B cell (primary cell): ENCODE results near the gene ETV1. TPM values are rescaled to one million over a fixed set of nuclear protein-coding genes. Genes with fewer than 3 reads are reported as not detected.
"Not testable (repeated sequence)": the region's sequence is repeated elsewhere in the genome, so short reads cannot be mapped to it uniquely, and the experiment has no call there.

ENCODE experiments used
- ATAC-seq: fragments of 200-7000 bp; cut with Tn5 transposase; one replicate; pipeline ENCODE4 v1.10.0; 2021; ENCODE audit warnings: low read depth, mild to moderate bottlenecking, moderate number of reproducible peaks, moderate library complexity
- CTCF ChIA-PET: fragments of 350-600 bp; sonication (Branson Sonifier 250); formaldehyde crosslinking; loops from one replicate; lab custom pipeline; 2021; ENCODE audit warnings: antibody characterized with exemption, inconsistent platforms; lab: Charles Lee
- POLR2A ChIA-PET: fragments of 350-600 bp; sonication (Branson Sonifier 250); formaldehyde crosslinking; loops from one replicate; lab custom pipeline; 2021; ENCODE audit warnings: antibody characterized with exemption; lab: Charles Lee
- DNase-seq: peaks from one replicate; pipeline ENCODE4 v3.0.0; 2013
- H2AFZ ChIP-seq: 2 replicates; pipeline ENCODE4 v1.6.1; 2012; ENCODE audit warnings: mild to moderate bottlenecking, low read depth, low read length; ENCODE audit not compliant: insufficient read depth, poor library complexity, severe bottlenecking
- H3K27ac ChIP-seq, 2 donors: 1 replicate in 1 of 2; 2 replicates in 1 of 2; pipeline ENCODE4 v1.5.1; 2012 to 2013; ENCODE audit warnings: low read length in 2 of 2, mild to moderate bottlenecking in 2 of 2, moderate library complexity in 1 of 2
- H3K27me3 ChIP-seq, 4 experiments: fragments of 200-600 bp in 1 of 4; sonication (generic) in 1 of 4; replicated peaks in 1 of 4; 1 replicate in 2 of 4; 2 replicates in 2 of 4; pipeline versions ENCODE4 v1.6.1 to v1.7.0; 2013 to 2016; ENCODE audit warnings: low read length in 3 of 4, mild to moderate bottlenecking in 2 of 4, mixed read lengths in 1 of 4, moderate library complexity in 1 of 4; ENCODE audit not compliant: insufficient read depth in 4 of 4, control insufficient read depth in 3 of 4; ENCODE audit errors: control extremely low read depth in 1 of 4
- H3K36me3 ChIP-seq, 2 experiments: replicated peaks in 1 of 2; 1 replicate in 1 of 2; 2 replicates in 1 of 2; pipeline versions ENCODE4 v1.6.1 to v1.7.1; 2013; ENCODE audit warnings: low read length in 1 of 2; ENCODE audit not compliant: insufficient read depth in 2 of 2, control insufficient read depth in 1 of 2; ENCODE audit errors: control extremely low read depth in 1 of 2, extremely low read depth in 1 of 2
- H3K4me1 ChIP-seq, 2 donors: fragments of 200-600 bp in 1 of 2; sonication (generic) in 1 of 2; 1 replicate in 1 of 2; 2 replicates in 1 of 2; pipeline versions ENCODE4 v1.5.1 to v1.6.1; 2013 to 2017; ENCODE audit warnings: low read length in 2 of 2; ENCODE audit not compliant: control insufficient read depth in 2 of 2, insufficient read depth in 2 of 2
- H3K4me2 ChIP-seq: replicated peaks from 2 replicates; pipeline ENCODE3; 2012; ENCODE audit warnings: mild to moderate bottlenecking, low read depth, low read length; ENCODE audit not compliant: poor library complexity, severe bottlenecking
- H3K4me3 ChIP-seq, 5 experiments: fragments of 200-600 bp in 1 of 5; sonication (generic) in 1 of 5; 1 replicate in 3 of 5; 2 replicates in 2 of 5; pipeline versions ENCODE4 v1.5.1 to v1.7.0; 2011 to 2016; ENCODE audit warnings: low read length in 4 of 5, mild to moderate bottlenecking in 4 of 5, low read depth in 2 of 5, control low read depth in 1 of 5, moderate library complexity in 1 of 5; ENCODE audit not compliant: insufficient read depth in 1 of 5; ENCODE audit errors: control extremely low read depth in 1 of 5, extremely low read depth in 1 of 5
- H3K79me2 ChIP-seq: fragments of 200-600 bp; sonication (generic); one replicate; pipeline ENCODE4 v1.6.0; 2016; ENCODE audit warnings: low read length; ENCODE audit not compliant: control insufficient read depth, insufficient read depth
- H3K9ac ChIP-seq: fragments of 200-600 bp; sonication (generic); 2 replicates; pipeline ENCODE4 v1.6.1; 2017; ENCODE audit warnings: mild to moderate bottlenecking, low read length, moderate library complexity
- H3K9me3 ChIP-seq, 3 donors: one replicate each; pipeline versions ENCODE4 v1.6.1 to v1.7.1; 2013; ENCODE audit warnings: low read length in 2 of 3; ENCODE audit not compliant: control insufficient read depth in 2 of 3, insufficient read depth in 1 of 3; ENCODE audit errors: control extremely low read depth in 1 of 3
- H4K20me1 ChIP-seq: 2 replicates; pipeline ENCODE4 v1.6.0; 2012; ENCODE audit warnings: mild to moderate bottlenecking, low read length; ENCODE audit not compliant: insufficient read depth, control insufficient read depth, poor library complexity, severe bottlenecking
- H3K27ac Mint-ChIP-seq: one replicate; pipeline ENCODE4 v1.8.0; 2021; ENCODE audit warnings: mixed read lengths
- H3K27me3 Mint-ChIP-seq: one replicate; pipeline ENCODE4 v1.8.0; 2021; ENCODE audit warnings: mixed read lengths
- H3K4me1 Mint-ChIP-seq: one replicate; pipeline ENCODE4 v1.8.0; 2021; ENCODE audit warnings: mixed read lengths
- H3K4me3 Mint-ChIP-seq: one replicate; pipeline ENCODE4 v1.8.0; 2021; ENCODE audit warnings: mixed read lengths
- H3K9me3 Mint-ChIP-seq: one replicate; pipeline ENCODE4 v1.8.0; 2022; ENCODE audit warnings: mixed read lengths; ENCODE audit not compliant: insufficient read depth
- EZH2 ChIP-seq: IDR thresholded peaks from 2 replicates; pipeline ENCODE4 v1.6.1; 2012; ENCODE audit warnings: borderline replicate concordance, low read depth, mild to moderate bottlenecking, moderate library complexity, low read length; ENCODE audit not compliant: insufficient read depth, poor library complexity, severe bottlenecking
- WGBS: methylation state at CpG from one replicate; pipeline ENCODE4 v1.1.5; 2013; ENCODE audit warnings: missing lambda C conversion rate; ENCODE audit not compliant: insufficient coverage; 5-methylcytosine and 5-hydroxymethylcytosine counted together
- intact Hi-C: fragments of 100-400 bp; cut with micrococcal nuclease; formaldehyde crosslinking; loops from one replicate; pipeline ENCODE4 v1.10.0; 2022
- polyA plus RNA-seq: library from polyadenylated mRNA; depleted of rRNA; stranded (reverse); fragments of >200 nt; gene quantifications from 2 replicates; pipeline ENCODE4 v1.2.3, GENCODE V29; 2012
- total RNA-seq, 2 donors: library from RNA; stranded (reverse); fragments of 120-200 nt in 1 of 2; gene quantifications; 1 replicate in 1 of 2; 2 replicates in 1 of 2; pipeline versions ENCODE4 v1.2.3 to v1.2.4, GENCODE V29; 2013 to 2022
- TF ChIP-seq, protein P1 (sequence below): fragments of 200-600 bp; IDR thresholded peaks from one replicate; pipeline ENCODE4 v1.8.0; 2022; ENCODE audit warnings: antibody characterized with exemption, mild to moderate bottlenecking

Gene ETV1
- total and polyA plus RNA-seq, 2 donors (not counting 1 experiment from before 2014, with no cell fraction given): not detected

- H3K4me3 Mint-ChIP-seq, H3K4me3 ChIP-seq, H2AFZ ChIP-seq, intact Hi-C loops, H3K4me2 ChIP-seq, H3K9me3 ChIP-seq, H3K9ac ChIP-seq, H3K27me3 ChIP-seq, H4K20me1 ChIP-seq, H3K79me2 ChIP-seq, H3K9me3 Mint-ChIP-seq, H3K4me1 ChIP-seq, H3K27me3 Mint-ChIP-seq, DNase-seq, CTCF ChIA-PET, ATAC-seq, H3K27ac Mint-ChIP-seq, H3K27ac ChIP-seq, H3K4me1 Mint-ChIP-seq, H3K36me3 ChIP-seq: not testable (repeated sequence)
- POLR2A ChIA-PET: interaction anchor here (0.7 kb wide), 1 partner anchor 119 kb away, joined by 3 read pairs; no protein-coding TSS in a partner anchor
- no CpG with 5 or more reads among the region's 7 CpGs for WGBS
Observed at GRCh38 chr7:13917103-13917502, 72.4 kb downstream of the ETV1 start.

DNA sequence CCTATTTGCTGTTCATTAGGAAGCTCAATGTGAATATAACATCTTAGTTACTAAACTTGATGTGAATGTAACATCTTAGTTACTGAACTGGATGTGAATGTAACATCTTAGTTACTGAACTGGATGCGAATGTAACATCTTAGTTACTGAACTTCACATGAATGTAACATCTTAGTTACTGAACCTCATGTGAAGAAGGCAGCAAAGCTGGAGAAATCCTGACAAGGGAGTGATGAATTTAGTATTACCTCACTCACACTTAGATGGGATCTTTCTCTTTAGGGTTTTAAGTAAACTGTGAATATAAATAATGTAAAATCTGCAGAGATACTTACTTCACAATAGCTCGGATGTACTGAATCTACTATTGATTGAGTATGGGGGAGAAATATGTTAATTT, 73.6 kb downstream of the ETV1 start:
- CTCF ChIA-PET: no interaction called here
- Mint-ChIP-seq H3K9me3 (no peaks in the 10 kb centered on the region), H3K4me1 (no peaks in the 10 kb centered on the region), H3K27ac (no peak overlapping the region), H3K4me3 (no peak overlapping the region), H3K27me3 (no peaks in the 10 kb centered on the region)
- DNase-seq (no peak), ATAC-seq (no peak)
- Histone ChIP-seq H2AFZ (no peak overlapping the region), H3K27me3 (no peaks in the 10 kb centered on the region), H3K4me3 (no peak overlapping the region), H3K9ac (no peak overlapping the region), H3K4me2 (no peak overlapping the region), H4K20me1 (no peaks in the 10 kb centered on the region), H3K9me3 (no peaks in the 10 kb centered on the region), H3K79me2 (no peaks in the 10 kb centered on the region), H3K36me3 (no peaks in the 10 kb centered on the region), H3K4me1 (no peaks in the 10 kb centered on the region), H3K27ac (no peak overlapping the region)
- intact Hi-C loops: no loop called here
- no CpG with 5 or more reads among the region's 2 CpGs for WGBS
- TF ChIP-seq, protein P1, sequence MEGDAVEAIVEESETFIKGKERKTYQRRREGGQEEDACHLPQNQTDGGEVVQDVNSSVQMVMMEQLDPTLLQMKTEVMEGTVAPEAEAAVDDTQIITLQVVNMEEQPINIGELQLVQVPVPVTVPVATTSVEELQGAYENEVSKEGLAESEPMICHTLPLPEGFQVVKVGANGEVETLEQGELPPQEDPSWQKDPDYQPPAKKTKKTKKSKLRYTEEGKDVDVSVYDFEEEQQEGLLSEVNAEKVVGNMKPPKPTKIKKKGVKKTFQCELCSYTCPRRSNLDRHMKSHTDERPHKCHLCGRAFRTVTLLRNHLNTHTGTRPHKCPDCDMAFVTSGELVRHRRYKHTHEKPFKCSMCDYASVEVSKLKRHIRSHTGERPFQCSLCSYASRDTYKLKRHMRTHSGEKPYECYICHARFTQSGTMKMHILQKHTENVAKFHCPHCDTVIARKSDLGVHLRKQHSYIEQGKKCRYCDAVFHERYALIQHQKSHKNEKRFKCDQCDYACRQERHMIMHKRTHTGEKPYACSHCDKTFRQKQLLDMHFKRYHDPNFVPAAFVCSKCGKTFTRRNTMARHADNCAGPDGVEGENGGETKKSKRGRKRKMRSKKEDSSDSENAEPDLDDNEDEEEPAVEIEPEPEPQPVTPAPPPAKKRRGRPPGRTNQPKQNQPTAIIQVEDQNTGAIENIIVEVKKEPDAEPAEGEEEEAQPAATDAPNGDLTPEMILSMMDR: no peak
- TF ChIP-seq EZH2: no peak
- POLR2A ChIA-PET: no interaction called here
